ENCODE measurements around the gene TMTC2.

- TF ChIP-seq CTCF (IDR thresholded peaks at IDR 0.05) (no peak), POLR2A (IDR thresholded peaks at IDR 0.05) (no peak)
Measured at GRCh38 chr12:83093426-83093825, 406.7 kb downstream of the TMTC2 start.

Measured in tibial nerve (tissue), 3 donors.